A673 (cell line): ENCODE results near the gene FLRT1. TPM values are rescaled to one million over a fixed set of nuclear protein-coding genes. Genes with fewer than 3 reads are reported as not detected.

ENCODE experiments used
- BruUV-seq: library from RNA; stranded (reverse); fragments of 400-500 nt; replicated peaks from 2 replicates; lab custom pipeline; 2021; lab: Mats Ljungman, UMichigan
- CTCF ChIA-PET: fragments of 300-600 bp; sonication (Branson Sonifier 250); formaldehyde crosslinking; loops from one replicate; lab custom pipeline; 2022; ENCODE audit warnings: antibody characterized with exemption; lab: Charles Lee
- POLR2A ChIA-PET: fragments of 300-600 bp; sonication (Branson Sonifier 250); formaldehyde crosslinking; loops from one replicate; lab custom pipeline; 2022; ENCODE audit warnings: antibody characterized with exemption; ENCODE audit not compliant: low non-redundant PET; lab: Charles Lee
- DNase-seq: peaks from one replicate; pipeline ENCODE4 v3.0.0-alpha.2; 2015; ENCODE audit warnings: low spot score
- H3K27ac ChIP-seq: fragments of 200-600 bp; sonication (generic); 2 replicates; pipeline ENCODE4 v1.5.1; 2016; ENCODE audit warnings: mixed run types, low read depth, mild to moderate bottlenecking, mixed read lengths, antibody characterized with exemption, low read length; ENCODE audit not compliant: poor library complexity, severe bottlenecking
- H3K27me3 ChIP-seq: fragments of 200-600 bp; sonication (generic); replicated peaks from 2 replicates; pipeline ENCODE4 v1.6.1; 2017; ENCODE audit warnings: mixed run types, low read depth, mild to moderate bottlenecking, mixed read lengths, antibody characterized with exemption, low read length; ENCODE audit not compliant: insufficient read depth, poor library complexity
- H3K36me3 ChIP-seq: fragments of 200-600 bp; sonication (generic); 2 replicates; pipeline ENCODE4 v1.6.1; 2016; ENCODE audit warnings: mixed run types, mild to moderate bottlenecking, mixed read lengths, antibody characterized with exemption, low read length; ENCODE audit not compliant: insufficient read depth, poor library complexity, severe bottlenecking
- H3K4me1 ChIP-seq: fragments of 200-600 bp; sonication (generic); 2 replicates; pipeline ENCODE4 v1.6.1; 2017; ENCODE audit warnings: mixed run types, mild to moderate bottlenecking, mixed read lengths, antibody characterized with exemption, low read length; ENCODE audit not compliant: insufficient read depth, poor library complexity, severe bottlenecking
- H3K4me3 ChIP-seq: fragments of 200-600 bp; sonication (generic); 2 replicates; pipeline ENCODE4 v1.5.1; 2016; ENCODE audit warnings: low read depth, mixed run types, mild to moderate bottlenecking, mixed read lengths, low read length; ENCODE audit not compliant: poor library complexity, severe bottlenecking
- H3K9me3 ChIP-seq: fragments of 200-600 bp; sonication (generic); 2 replicates; pipeline ENCODE4 v1.6.1; 2016; ENCODE audit warnings: mixed run types, low read depth, mild to moderate bottlenecking, mixed read lengths, antibody characterized with exemption, low read length; ENCODE audit not compliant: poor library complexity, severe bottlenecking
- CTCF ChIP-seq: fragments of 300-800, 200-600 bp; sonication (generic); conservative IDR thresholded peaks from 2 replicates; pipeline ENCODE4 v1.5.1; 2017; ENCODE audit warnings: low read depth, mild to moderate bottlenecking, antibody characterized with exemption, low read length, moderate library complexity, mixed read lengths
- EZH2 ChIP-seq: fragments of 200-600 bp; sonication (generic); IDR thresholded peaks from 2 replicates; pipeline ENCODE4 v1.6.1; 2017; ENCODE audit warnings: borderline replicate concordance, low read depth, mild to moderate bottlenecking, mixed read lengths, antibody characterized with exemption, low read length; ENCODE audit not compliant: poor library complexity, severe bottlenecking
- intact Hi-C: fragments of 100-400 bp; cut with micrococcal nuclease; formaldehyde crosslinking; loops from one replicate; pipeline ENCODE4 v1.10.0; 2022; ENCODE audit not compliant: unreplicated experiment
- total RNA-seq: library from RNA; stranded (reverse); gene quantifications from 2 replicates; pipeline ENCODE4 v1.2.3, GENCODE V29; 2021

FLRT1 gene
- total RNA-seq, 1 experiment from 2014 or later: 0.45 TPM

GRCh38 chr11:64041846-64042245 is 6.1 kb downstream of the FLRT1 start:
- ChIA-PET CTCF (interaction anchor here (0.6 kb wide), 1 partner anchor 18 kb away, joined by 4 read pairs; no protein-coding TSS in a partner anchor), POLR2A (no interaction called here)
- no TSS peak for BruUV-seq
- DNase-seq: no peak
- H3K27me3 ChIP-seq: no peaks in the 10 kb centered on the region
- TF ChIP-seq EZH2: no peak
- no peak for TF ChIP-seq CTCF
- intact Hi-C loops: no loop called here
- H3K4me3 ChIP-seq: no peak overlapping the region
- no peaks in the 10 kb centered on the region for H3K9me3 ChIP-seq
- H3K4me1 ChIP-seq: peaks cover 23% of the 10 kb centered on the region
- no peak overlapping the region for H3K27ac ChIP-seq
- H3K36me3 ChIP-seq: no peaks in the 10 kb centered on the region

- Histone ChIP-seq H3K36me3 (no peaks in the 10 kb centered on the region), H3K27me3 (no peaks in the 10 kb centered on the region), H3K27ac (no peak overlapping the region), H3K4me3 (no peak overlapping the region), H3K4me1 (peaks cover 20% of the 10 kb centered on the region), H3K9me3 (no peaks in the 10 kb centered on the region)
- POLR2A ChIA-PET: no interaction called here
- no peak for DNase-seq
- BruUV-seq: no TSS peak
- CTCF ChIA-PET: no interaction called here
- TF ChIP-seq EZH2: no peak
- TF ChIP-seq CTCF: no peak
- intact Hi-C loops: no loop called here
Measured at GRCh38 chr11:64042301-64042700, 6.6 kb downstream of the FLRT1 start.

- no peak overlapping the region for H3K4me3 ChIP-seq
- no peaks in the 10 kb centered on the region for H3K36me3 ChIP-seq
- ChIA-PET POLR2A (interaction anchor here (0.6 kb wide), 1 partner anchor 42 kb away, joined by 7 read pairs; no protein-coding TSS in a partner anchor), CTCF (no interaction called here)
- H3K27me3 ChIP-seq: no peaks in the 10 kb centered on the region
- BruUV-seq: no TSS peak
- DNase-seq: no peak
- TF ChIP-seq CTCF: no peak
- no peak for TF ChIP-seq EZH2
- no peak overlapping the region for H3K27ac ChIP-seq
- H3K9me3 ChIP-seq: no peaks in the 10 kb centered on the region
- peaks cover 20% of the 10 kb centered on the region for H3K4me1 ChIP-seq
- intact Hi-C loops: no loop called here
Measured at GRCh38 chr11:64043545-64043944, 7.8 kb downstream of the FLRT1 start.
